HG02938 (cell line): ENCODE data around the gene OPN1SW.
A peak's percentile ranks its signal among the peaks of the same experiment; 100 is the strongest.

Source experiments
- ATAC-seq: cut with Tn5 transposase; IDR thresholded peaks from one replicate; pipeline ENCODE4 v1.9.1; 2021; ENCODE audit warnings: mild to moderate bottlenecking, moderate library complexity; ENCODE audit not compliant: unreplicated experiment

Gene OPN1SW

DNA sequence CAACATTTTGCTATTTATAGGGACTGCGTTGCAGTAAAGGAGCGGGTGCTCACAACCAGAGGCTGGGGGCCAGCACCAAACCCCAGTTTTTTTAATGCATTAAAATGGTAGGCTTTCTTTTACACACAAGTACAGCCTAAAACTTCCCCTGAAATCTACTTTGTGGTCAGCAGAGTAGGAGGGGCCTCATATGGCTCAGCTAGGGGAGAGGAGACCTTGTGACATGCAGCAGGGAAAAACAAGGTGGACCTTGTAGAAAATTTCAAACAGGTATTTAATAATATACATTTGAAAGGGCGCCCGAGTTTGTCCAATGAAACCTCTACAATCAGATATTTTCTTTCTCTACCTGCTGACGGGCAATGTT, 17.6 kb upstream of the OPN1SW start:
- no peak for ATAC-seq

DNA sequence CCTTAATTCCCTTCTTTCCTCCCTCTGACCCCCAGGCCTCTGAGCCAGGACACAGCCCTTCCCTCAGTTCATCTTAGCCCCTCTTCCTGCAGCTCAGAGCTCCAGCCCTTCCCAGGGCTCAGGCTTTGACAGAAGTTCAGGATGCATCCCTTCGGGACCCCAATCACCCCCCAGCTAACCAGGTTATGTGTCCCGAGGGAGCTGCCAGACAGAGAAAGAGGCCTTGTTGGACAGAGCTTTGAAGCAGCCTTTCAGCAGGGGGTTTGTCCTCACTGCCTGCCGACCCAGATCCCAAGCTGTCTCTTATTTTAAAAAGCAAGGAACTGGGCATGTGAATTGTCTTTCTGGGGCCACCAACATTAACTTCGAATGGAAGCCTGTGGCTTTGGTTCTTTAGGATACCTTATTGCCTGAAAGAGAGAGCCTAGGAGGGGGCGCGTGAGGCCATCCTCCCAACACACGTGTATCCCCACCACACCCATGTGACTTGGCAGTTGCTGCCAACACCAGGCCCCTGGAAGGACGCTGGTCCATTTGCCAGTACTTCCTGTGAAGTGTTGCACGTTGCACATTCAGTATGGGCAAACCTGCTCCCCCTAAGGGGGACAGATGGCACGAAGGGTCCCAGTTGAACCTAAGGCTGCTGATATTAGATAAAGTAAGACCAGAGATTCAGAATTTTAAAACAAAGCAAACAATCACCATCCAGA, 17.0 kb upstream of the OPN1SW start:
- ATAC-seq, result no peak

GRCh38 chr7:128791972-128792327, 16.4 kb upstream of the OPN1SW start:
- no peak for ATAC-seq

DNA sequence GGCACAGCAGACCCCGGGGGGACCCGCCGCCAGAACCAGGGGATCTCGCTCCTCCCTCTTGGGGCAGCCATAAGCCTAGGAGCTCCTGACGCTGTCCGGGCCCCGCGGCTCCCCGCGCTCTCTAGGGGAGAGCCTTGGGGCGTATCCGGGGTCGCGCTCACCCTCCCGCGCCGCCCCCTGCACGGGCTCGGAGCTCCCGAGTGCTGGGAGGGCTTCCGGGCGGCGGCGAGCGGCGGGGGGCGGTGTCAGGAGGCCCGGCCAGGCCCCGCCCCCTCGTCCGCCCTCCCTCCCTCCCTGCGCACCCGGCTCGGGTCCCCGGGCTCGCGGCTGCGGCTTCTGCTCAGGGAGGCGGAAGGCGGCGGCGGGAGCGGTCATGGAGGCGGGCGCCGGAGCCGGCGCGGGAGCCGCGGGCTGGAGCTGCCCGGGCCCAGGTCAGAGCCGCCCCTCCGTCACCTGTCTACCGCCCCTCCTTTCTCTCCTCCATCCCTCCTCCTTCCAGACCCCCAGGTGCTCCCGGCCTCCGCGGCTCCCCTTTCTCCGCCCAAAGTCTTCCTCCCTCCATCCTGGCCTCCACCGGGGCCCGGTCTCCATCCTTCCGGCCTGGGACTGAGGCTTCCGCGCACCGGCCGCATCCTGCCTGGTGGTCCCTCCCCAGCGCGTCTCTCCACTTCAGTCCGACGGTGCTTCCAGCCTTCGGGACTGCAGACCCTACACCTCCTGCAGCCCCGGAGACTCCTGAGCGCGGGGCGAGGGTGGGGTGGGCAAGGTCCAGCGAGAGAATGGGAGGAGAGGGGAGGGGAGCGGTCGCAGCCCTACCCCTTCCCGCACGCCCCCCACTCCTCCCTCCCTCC, 15.8 kb upstream of the OPN1SW start, which contains the start of gene CCDC136:
TSS of gene CCDC136 (plus strand) at position 848 of the 851 bp plus-strand sequence. CDS start 444 bp downstream, outside the sequence.
- peak; percentile 66 for ATAC-seq

DNA sequence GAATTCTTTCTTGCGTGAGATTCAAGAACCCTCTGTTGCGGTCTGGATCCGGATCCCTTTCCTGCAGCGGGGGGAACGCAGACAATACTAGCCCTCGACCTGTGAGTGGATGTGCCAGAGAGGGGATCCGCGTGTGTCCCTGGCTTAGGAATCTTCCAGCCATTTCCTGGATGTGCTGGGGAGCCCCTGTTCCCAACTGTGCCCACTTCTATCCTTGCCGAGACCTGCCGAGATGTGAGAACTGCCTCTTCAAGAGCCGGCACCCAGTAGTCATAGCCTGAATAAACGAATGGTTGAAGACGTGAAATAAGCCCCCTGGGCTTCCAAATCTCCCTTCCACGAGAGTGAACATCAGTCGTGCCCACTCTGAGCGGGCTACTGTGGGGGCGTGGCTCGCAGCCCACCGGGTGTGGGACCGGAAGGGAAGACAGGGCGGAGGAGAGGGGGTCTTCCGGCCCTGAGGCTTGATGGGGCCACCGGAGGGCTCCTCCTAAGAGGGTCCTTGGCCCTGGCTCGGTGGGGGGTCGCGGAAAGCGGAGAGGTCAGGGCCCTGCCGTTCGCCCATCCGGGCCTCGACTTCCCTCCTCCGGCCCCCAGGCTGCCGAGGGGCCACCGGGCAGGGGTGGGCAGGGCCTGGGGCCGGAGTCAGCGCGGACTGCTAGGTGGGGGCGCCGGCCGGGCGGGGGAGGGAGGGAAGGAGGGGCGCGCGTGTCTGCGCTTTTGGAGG, 14.9 kb upstream of the OPN1SW start:
- no peak for ATAC-seq

- ATAC-seq, result no peak
These were observed 13.1 kb upstream of the OPN1SW start for GRCh38 chr7:128788446-128789412.

DNA sequence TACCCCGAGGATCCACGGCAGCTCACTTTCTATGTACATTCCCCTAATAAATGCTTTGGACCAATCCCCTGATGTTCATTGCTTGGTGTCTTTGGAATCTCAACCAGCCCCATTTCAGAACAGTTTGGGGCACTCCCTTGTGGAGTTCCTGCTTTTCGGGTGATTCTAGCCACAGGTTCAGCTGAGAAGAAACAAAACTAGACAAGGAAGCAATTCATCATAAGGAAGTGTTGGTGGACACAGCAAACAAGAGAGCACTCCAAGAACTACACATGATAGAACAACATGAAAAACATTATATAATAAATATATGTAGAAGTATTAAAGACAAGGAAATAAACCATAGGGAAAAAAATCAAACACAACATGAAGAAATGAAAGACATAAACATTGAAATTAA, 10.1 kb upstream of the OPN1SW start:
- no peak for ATAC-seq

DNA sequence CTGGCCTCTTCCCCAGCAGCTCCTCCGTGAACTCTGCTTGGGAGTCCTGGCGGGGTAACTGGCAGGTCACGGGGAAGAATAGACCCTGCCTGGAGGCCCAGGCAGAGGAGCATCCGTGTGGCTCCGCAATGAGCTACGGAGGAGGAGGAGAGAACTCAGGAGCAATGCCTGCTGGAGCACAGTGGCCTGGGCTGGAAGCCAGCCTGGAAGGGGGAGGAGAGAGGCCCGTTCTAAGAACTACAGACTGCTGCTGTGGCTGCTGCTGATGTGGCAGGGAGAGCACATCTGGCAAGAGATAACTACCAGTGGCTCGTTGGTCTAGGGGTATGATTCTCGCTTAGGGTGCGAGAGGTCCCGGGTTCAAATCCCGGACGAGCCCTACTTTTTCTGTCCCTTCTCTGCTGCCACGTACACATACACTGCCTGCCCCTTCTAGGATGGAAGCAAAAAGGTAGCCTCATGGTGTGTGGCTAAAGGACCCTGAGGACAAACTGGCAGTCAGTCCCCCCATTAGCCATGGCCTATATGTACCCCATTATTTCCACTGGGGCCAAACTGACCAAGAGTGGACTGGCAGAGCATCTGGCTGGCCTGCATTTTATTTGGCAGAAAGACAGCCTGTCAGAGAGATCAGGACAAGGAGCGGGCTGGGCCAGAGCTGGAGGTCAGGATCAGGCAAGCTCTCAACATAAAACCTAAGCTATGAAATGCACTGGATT, 7.7 kb upstream of the OPN1SW start:
- no peak for ATAC-seq

DNA sequence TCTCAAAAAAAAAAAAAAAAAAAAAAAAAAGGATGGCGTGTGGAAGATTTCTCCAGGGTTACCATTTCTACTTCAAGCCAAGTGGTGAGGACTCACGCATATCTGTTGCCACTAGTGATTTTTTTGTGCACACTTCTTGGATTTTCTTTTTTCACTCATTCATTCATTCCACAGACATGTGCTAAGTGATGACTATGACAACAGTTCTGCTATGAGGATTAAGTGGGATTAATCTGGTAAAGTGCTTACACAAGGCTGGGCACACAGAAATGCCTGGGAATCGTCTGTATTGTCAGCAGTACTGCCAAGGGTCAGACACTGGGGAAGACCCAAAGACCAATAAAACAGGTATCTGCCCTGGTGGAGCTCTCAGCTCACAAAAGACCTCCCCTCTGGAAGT, 6.3 kb upstream of the OPN1SW start:
- no peak for ATAC-seq

GRCh38 chr7:128781126-128781525, 5.5 kb upstream of the OPN1SW start:
- ATAC-seq, result no peak

GRCh38 chr7:128778946-128779345, 3.4 kb upstream of the OPN1SW start:
- no peak for ATAC-seq

GRCh38 chr7:128777156-128778123, 1.8 kb upstream of the OPN1SW start:
- no peak for ATAC-seq

DNA sequence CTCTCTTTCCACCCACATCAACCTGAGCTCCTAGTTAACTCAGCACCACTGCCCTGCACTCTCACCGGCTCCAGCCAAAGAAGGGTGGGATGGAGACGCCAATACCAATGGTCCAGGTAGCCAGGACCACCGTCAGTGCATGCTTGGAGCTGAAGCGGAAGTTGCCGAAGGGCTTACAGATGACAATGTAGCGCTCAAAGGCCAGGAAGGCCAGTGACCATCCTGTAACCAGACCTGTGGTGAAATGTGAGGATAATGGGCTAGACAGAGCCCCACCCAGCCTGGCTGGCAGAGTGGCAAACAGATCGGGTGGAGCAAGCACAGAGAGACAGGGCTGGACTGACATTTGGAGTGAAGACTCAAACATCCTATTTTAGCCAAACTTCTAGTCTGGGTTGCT, 673 bp downstream of the OPN1SW start:
- no peak for ATAC-seq

- no peak for ATAC-seq
These were observed 1.4 kb downstream of the OPN1SW start for GRCh38 chr7:128774029-128774689.

DNA sequence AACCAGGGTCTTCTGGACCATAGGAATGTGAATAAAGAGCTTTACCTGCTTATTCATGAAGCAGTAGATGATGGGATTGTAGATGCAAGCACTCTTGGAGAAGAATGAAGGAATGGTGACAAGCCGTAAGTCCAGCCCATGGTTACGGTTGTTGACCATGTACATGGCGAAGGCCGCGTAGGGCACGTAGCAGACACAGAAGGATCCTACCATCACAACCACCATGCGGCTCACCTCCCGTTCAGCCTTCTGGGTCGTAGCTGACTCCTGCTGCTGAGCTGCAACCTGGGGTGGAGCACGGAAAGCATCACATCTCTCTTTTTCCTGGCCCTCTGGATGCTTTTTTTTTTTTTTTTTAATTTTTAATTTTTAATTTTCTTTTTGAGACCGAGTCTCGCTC, 2.0 kb downstream of the OPN1SW start:
- ATAC-seq, result no peak

- no peak for ATAC-seq
These were observed 5.4 kb downstream of the OPN1SW start for GRCh38 chr7:128770233-128770632.

- no peak for ATAC-seq
These were observed 8.0 kb downstream of the OPN1SW start for GRCh38 chr7:128767475-128768110.

DNA sequence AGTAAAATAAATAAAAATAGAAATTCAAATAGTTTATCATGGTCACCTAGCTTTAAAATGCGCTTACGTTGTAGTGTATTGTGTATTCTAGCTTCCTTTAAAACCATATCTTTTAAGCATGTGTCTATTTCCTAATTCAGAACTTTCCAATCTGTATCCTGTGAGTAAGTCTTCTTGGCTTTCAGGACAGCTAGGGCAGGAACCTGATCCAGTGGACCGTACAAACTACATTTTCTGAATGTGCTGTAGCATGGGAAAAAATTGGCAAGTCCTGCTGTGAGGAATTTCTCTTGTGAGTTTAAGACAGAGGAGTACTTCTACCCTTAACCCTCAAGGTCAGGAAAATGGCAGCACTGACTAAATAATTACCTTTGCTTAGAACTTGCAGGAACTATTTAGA, 12.1 kb downstream of the OPN1SW start:
- ATAC-seq, result no peak
